Measurements from ENCODE around the gene SPARC.

Gene SPARC

DNA sequence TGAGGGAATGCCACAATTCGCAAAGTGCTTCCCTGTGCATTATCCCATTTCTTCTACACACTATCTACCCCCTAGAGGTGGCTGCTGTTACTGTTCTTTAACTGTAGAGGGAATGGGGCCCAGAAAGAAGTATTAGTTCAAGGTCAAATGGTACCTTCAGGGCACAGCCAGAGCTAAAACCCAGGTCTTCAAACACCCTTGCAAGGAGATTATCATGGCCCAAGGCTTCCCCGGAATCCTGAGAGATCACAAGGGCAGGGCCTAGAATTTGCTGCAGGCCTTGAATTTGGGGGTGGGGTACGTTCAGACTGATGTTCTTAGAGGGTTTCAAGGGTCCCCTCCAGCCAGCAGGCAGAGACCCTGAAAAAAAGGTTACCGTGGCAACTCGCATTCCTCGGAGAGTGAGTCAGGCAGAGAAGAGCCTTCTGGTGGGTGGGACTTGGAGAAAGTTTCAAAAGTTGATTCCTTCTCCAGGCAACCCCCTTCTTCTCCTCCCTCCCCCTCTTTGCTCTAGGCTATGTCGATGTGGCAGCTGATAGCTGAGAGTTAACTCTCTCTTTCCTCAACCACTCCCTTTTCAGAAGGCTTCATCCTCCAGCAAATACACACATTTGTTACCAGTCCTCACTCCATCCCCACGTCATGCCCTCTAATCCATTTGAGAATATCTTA lies 1.9 kb downstream of the SPARC start:
- no peak for TF ChIP-seq CEBPB (IDR thresholded peaks at IDR 0.05)
- TF ChIP-seq FOXM1 (IDR thresholded peaks at IDR 0.05; ENCODE audit: borderline replicate concordance, low read depth): no peak
- TF ChIP-seq TAF1 (IDR thresholded peaks at IDR 0.05; ENCODE audit: low read depth): no peak
- TF ChIP-seq TEAD4 (IDR thresholded peaks at IDR 0.05): peak; percentile 54; the same call in 1 of the 2 replicates

GRCh38 chr5:151683986-151684588 lies 2.6 kb downstream of the SPARC start:
- TF ChIP-seq TAF1 (IDR thresholded peaks at IDR 0.05; ENCODE audit: low read depth) (no peak), NFIC (IDR thresholded peaks at IDR 0.05) (no peak), ZBTB7A (IDR thresholded peaks at IDR 0.05; ENCODE audit: low read depth) (no peak), CEBPB (IDR thresholded peaks at IDR 0.05) (no peak), YY1 (IDR thresholded peaks at IDR 0.05; ENCODE audit: low read depth) (no peak), TEAD4 (IDR thresholded peaks at IDR 0.05) (no peak), EP300 (IDR thresholded peaks at IDR 0.05; ENCODE audit: borderline replicate concordance) (no peak), FOXM1 (IDR thresholded peaks at IDR 0.05; ENCODE audit: borderline replicate concordance, low read depth) (no peak), EGR1 (IDR thresholded peaks at IDR 0.05) (no peak), CREB1 (IDR thresholded peaks at IDR 0.05; ENCODE audit: low read depth) (no peak), TCF12 (IDR thresholded peaks at IDR 0.05; ENCODE audit: low read depth) (no peak)
- TF ChIP-seq, protein P1, sequence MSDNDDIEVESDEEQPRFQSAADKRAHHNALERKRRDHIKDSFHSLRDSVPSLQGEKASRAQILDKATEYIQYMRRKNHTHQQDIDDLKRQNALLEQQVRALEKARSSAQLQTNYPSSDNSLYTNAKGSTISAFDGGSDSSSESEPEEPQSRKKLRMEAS (IDR thresholded peaks at IDR 0.05): no peak
- TF ChIP-seq, protein P2, sequence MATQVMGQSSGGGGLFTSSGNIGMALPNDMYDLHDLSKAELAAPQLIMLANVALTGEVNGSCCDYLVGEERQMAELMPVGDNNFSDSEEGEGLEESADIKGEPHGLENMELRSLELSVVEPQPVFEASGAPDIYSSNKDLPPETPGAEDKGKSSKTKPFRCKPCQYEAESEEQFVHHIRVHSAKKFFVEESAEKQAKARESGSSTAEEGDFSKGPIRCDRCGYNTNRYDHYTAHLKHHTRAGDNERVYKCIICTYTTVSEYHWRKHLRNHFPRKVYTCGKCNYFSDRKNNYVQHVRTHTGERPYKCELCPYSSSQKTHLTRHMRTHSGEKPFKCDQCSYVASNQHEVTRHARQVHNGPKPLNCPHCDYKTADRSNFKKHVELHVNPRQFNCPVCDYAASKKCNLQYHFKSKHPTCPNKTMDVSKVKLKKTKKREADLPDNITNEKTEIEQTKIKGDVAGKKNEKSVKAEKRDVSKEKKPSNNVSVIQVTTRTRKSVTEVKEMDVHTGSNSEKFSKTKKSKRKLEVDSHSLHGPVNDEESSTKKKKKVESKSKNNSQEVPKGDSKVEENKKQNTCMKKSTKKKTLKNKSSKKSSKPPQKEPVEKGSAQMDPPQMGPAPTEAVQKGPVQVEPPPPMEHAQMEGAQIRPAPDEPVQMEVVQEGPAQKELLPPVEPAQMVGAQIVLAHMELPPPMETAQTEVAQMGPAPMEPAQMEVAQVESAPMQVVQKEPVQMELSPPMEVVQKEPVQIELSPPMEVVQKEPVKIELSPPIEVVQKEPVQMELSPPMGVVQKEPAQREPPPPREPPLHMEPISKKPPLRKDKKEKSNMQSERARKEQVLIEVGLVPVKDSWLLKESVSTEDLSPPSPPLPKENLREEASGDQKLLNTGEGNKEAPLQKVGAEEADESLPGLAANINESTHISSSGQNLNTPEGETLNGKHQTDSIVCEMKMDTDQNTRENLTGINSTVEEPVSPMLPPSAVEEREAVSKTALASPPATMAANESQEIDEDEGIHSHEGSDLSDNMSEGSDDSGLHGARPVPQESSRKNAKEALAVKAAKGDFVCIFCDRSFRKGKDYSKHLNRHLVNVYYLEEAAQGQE (IDR thresholded peaks at IDR 0.05; ENCODE audit: low read depth): no peak
- TF ChIP-seq, protein P3, sequence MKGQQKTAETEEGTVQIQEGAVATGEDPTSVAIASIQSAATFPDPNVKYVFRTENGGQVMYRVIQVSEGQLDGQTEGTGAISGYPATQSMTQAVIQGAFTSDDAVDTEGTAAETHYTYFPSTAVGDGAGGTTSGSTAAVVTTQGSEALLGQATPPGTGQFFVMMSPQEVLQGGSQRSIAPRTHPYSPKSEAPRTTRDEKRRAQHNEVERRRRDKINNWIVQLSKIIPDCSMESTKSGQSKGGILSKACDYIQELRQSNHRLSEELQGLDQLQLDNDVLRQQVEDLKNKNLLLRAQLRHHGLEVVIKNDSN (IDR thresholded peaks at IDR 0.05): no peak

GRCh38 chr5:151683444-151683843 lies 3.3 kb downstream of the SPARC start:
- TF ChIP-seq, protein P3 (IDR thresholded peaks at IDR 0.05): no peak
- TF ChIP-seq, protein P2 (IDR thresholded peaks at IDR 0.05; ENCODE audit: low read depth): no peak
- TF ChIP-seq NFIC (IDR thresholded peaks at IDR 0.05) (no peak), TAF1 (IDR thresholded peaks at IDR 0.05; ENCODE audit: low read depth) (no peak), TCF12 (IDR thresholded peaks at IDR 0.05; ENCODE audit: low read depth) (no peak), FOXM1 (IDR thresholded peaks at IDR 0.05; ENCODE audit: borderline replicate concordance, low read depth) (no peak), RAD21 (IDR thresholded peaks at IDR 0.05; ENCODE audit: low read depth) (no peak), TEAD4 (IDR thresholded peaks at IDR 0.05) (no peak), EGR1 (IDR thresholded peaks at IDR 0.05) (no peak), CEBPB (IDR thresholded peaks at IDR 0.05) (no peak), ZBTB7A (IDR thresholded peaks at IDR 0.05; ENCODE audit: low read depth) (no peak)

DNA sequence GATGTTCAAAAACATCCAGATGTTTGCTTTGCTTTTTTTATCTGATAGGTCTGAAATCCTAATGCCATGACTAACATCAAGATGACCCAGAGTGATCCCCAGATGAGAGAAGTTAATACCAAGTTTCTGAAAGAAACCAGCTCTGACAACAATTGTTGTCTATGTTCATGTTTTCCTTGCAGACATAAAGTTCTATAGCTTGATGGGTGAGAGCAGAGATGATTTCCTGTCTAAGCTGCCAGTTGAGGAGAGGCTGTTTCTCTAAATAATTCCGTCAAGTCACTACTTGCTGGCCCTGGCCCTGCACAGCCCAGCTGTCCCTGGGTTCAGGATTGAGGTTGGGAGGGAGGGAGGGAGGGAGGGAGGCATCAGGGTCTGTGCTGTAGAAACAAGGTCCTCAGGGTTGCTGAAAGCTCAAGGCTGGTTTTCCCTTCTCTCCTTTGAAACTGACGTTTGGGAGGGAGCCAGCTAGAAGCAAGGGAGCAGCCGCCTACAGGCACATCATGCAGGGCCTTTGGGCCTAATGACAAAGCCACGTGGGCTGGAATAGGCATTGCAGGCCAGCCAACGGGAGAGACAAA lies 3.9 kb downstream of the SPARC start:
- TF ChIP-seq CREB1 (IDR thresholded peaks at IDR 0.05; ENCODE audit: low read depth) (no peak), NFIC (IDR thresholded peaks at IDR 0.05) (no peak), YY1 (IDR thresholded peaks at IDR 0.05; ENCODE audit: low read depth) (no peak), EGR1 (IDR thresholded peaks at IDR 0.05) (no peak), TCF12 (IDR thresholded peaks at IDR 0.05; ENCODE audit: low read depth) (no peak), CEBPB (IDR thresholded peaks at IDR 0.05) (no peak), EP300 (IDR thresholded peaks at IDR 0.05; ENCODE audit: borderline replicate concordance) (no peak), TEAD4 (IDR thresholded peaks at IDR 0.05) (no peak), TAF1 (IDR thresholded peaks at IDR 0.05; ENCODE audit: low read depth) (no peak), FOXM1 (IDR thresholded peaks at IDR 0.05; ENCODE audit: borderline replicate concordance, low read depth) (no peak)
- TF ChIP-seq, protein P3 (IDR thresholded peaks at IDR 0.05): no peak
- TF ChIP-seq, protein P2 (IDR thresholded peaks at IDR 0.05; ENCODE audit: low read depth): no peak

Measured in Ishikawa (cell line).